BE2C (cell line): ENCODE measurements around the gene ADGRV1.

Experiments
- DNase-seq: peaks from one replicate; pipeline ENCODE4 v3.0.0-alpha.2; 2020
- H3K27me3 ChIP-seq: fragments of 250-450 bp; sonication (Bioruptor Pico); 2 replicates; pipeline ENCODE4 v1.5.1; 2020; ENCODE audit warnings: mild to moderate bottlenecking
- H3K36me3 ChIP-seq: fragments of 250-450 bp; sonication (Bioruptor Pico); 2 replicates; pipeline ENCODE4 v1.5.1; 2020; ENCODE audit warnings: mild to moderate bottlenecking
- H3K4me1 ChIP-seq: fragments of 250-450 bp; sonication (Bioruptor Pico); 2 replicates; pipeline ENCODE4 v1.5.1; 2020
- H3K4me3 ChIP-seq: 2 replicates; pipeline ENCODE4 v1.5.1; 2011; ENCODE audit warnings: low read depth, low read length
- H3K9me3 ChIP-seq: fragments of 250-450 bp; sonication (Bioruptor Pico); 2 replicates; pipeline ENCODE4 v1.5.1; 2020
- TF ChIP-seq, protein P1 (sequence below): IDR thresholded peaks from 2 replicates; pipeline ENCODE4 v1.5.1; 2012; ENCODE audit warnings: mild to moderate bottlenecking, low read depth, low read length

ADGRV1 gene

DNA sequence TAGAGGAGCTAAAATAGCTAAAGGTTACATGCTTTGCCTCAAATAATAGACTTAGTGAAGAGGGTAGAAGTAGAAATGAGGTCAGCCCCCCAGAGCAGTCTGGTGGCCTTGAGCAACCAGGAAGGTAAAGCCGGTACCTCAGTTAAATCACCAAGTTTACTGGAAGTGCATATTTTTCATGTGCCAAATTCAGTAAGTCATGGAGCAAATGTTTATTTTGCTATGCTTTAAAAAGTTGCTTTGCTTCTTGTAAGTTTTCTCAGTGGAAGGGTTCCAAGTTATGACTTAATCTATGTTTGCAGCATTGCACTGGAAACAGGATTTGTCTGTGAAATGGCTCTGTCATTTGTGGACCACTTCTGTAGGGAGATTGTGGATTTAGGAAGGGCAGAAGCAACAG, 567.9 kb downstream of the ADGRV1 start:
- Histone ChIP-seq H3K27me3 (no peaks in the 10 kb centered on the region), H3K36me3 (no peaks in the 10 kb centered on the region), H3K4me1 (peaks cover 9% of the 10 kb centered on the region), H3K9me3 (no peaks in the 10 kb centered on the region), H3K4me3 (no peak overlapping the region)
- TF ChIP-seq, protein P1, sequence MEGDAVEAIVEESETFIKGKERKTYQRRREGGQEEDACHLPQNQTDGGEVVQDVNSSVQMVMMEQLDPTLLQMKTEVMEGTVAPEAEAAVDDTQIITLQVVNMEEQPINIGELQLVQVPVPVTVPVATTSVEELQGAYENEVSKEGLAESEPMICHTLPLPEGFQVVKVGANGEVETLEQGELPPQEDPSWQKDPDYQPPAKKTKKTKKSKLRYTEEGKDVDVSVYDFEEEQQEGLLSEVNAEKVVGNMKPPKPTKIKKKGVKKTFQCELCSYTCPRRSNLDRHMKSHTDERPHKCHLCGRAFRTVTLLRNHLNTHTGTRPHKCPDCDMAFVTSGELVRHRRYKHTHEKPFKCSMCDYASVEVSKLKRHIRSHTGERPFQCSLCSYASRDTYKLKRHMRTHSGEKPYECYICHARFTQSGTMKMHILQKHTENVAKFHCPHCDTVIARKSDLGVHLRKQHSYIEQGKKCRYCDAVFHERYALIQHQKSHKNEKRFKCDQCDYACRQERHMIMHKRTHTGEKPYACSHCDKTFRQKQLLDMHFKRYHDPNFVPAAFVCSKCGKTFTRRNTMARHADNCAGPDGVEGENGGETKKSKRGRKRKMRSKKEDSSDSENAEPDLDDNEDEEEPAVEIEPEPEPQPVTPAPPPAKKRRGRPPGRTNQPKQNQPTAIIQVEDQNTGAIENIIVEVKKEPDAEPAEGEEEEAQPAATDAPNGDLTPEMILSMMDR: no peak
- DNase-seq: no peak

DNA sequence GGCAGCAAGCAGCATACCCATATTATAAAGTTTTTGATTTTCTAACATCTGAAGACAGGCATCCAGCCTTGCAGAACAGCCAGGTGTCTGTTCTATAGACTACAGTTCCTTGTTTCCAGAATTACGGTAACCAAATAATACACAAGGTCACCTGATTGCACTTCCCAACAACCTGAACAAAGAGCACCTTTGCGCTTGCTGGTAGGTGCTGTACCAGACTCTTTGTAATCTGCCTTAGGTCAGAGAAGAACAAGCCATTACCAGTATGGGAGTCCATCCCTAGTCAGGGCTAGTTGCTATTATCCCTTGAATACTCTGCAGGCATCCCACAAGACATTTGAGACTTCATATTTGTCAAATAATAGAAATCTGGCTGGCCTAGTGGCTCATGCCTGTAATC, 568.3 kb downstream of the ADGRV1 start:
- Histone ChIP-seq H3K4me3 (no peak overlapping the region), H3K9me3 (no peaks in the 10 kb centered on the region), H3K36me3 (no peaks in the 10 kb centered on the region), H3K27me3 (no peaks in the 10 kb centered on the region), H3K4me1 (peaks cover 9% of the 10 kb centered on the region)
- TF ChIP-seq, protein P1: no peak
- no peak for DNase-seq

DNA sequence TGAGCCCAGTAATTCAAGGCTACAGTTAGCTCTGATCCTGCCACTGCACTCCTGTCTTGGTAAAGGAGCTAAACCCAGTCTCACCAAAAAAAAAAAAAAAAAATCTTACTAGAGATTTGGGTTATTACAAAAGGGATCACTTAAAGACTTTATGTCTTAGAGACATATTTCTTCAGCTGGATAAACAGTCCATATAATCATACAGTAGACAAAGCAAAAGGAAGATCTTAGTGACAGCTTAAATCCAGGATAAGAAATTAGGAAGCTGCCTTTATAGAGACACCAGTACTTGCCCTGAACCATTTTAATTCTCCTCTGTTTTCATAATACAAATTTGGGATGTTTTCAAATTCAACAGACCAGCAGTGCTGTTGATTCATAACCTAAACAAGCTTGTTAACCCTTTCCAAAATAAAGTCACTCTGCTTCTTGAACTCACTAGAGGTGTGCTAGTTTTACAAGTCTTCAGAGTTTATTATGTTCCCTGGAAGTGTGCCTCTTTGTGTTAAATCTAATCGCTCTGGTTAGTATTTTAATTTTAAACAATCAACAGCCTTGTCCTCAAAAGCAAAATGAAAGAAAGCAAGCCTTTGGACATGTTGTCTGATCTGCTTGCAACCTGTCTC, 569.0 kb downstream of the ADGRV1 start:
- no peaks in the 10 kb centered on the region for H3K9me3 ChIP-seq
- H3K4me1 ChIP-seq: peaks cover 9% of the 10 kb centered on the region
- no peaks in the 10 kb centered on the region for H3K27me3 ChIP-seq
- no peaks in the 10 kb centered on the region for H3K36me3 ChIP-seq
- no peak for DNase-seq
- TF ChIP-seq, protein P1: no peak
- H3K4me3 ChIP-seq: no peak overlapping the region

DNA sequence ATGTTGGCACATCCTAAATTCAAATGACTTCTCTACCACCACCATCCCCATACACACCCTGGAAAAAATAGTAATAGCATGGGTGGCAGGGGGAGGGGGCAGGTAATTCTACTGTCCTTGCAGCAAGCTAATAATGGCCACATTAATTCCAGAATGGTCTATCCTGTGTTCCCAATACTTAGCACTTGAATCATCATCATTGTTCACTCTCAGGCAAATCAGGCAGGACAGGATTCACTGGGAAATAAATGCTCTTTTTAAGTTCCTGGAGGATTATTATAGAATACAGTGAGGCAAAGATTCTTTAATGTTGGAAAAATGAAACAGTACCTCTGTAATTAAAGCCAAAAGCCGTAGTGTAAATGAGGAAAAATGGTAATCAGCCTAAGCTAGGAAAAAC, 570.0 kb downstream of the ADGRV1 start:
- H3K4me3 ChIP-seq: no peak overlapping the region
- no peaks in the 10 kb centered on the region for H3K4me1 ChIP-seq
- no peak for DNase-seq
- TF ChIP-seq, protein P1: no peak
- H3K27me3 ChIP-seq: no peaks in the 10 kb centered on the region
- H3K36me3 ChIP-seq: no peaks in the 10 kb centered on the region
- no peaks in the 10 kb centered on the region for H3K9me3 ChIP-seq

DNA sequence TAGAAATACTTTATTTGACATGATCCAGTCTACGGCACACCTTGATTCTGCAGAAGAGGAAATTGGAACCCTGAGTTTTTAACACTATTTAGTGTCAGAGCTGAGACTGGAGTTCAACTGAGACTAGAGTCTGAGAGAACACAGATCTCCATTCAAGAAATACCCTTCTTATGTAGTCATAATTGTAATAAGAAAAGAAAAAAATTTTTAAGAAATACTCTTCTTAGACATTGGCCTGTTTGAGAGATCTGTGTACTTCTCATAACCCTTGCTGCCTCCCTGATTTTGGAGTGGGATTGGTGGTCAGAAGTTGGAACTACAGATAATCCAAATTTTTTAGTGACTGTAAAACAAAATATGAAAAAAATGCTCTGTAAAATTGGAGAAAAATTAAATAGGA, 571.2 kb downstream of the ADGRV1 start:
- Histone ChIP-seq H3K9me3 (no peaks in the 10 kb centered on the region), H3K4me1 (no peaks in the 10 kb centered on the region), H3K36me3 (no peaks in the 10 kb centered on the region), H3K27me3 (no peaks in the 10 kb centered on the region), H3K4me3 (no peak overlapping the region)
- DNase-seq: no peak
- TF ChIP-seq, protein P1: no peak

DNA sequence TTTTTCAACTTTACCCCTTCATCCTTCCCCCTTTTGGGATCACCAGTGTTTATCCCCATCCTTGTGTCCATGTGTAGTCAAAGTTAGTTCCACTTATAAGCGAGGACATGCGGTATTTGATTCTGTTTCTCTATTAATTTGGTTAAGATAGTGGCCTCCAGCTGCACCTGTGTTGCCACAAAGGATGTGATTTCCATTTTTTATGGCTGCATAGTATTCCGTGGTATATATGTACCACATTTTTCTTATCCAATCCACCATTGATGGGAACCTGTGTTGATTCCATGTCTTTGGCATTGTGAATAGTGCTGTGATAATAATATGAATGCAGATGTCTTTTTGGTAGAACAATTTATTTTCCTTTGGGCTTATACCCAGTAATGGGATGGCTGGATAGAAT, 572.2 kb downstream of the ADGRV1 start:
- no peaks in the 10 kb centered on the region for H3K36me3 ChIP-seq
- no peak overlapping the region for H3K4me3 ChIP-seq
- no peak for DNase-seq
- no peaks in the 10 kb centered on the region for H3K4me1 ChIP-seq
- TF ChIP-seq, protein P1: no peak
- H3K9me3 ChIP-seq: no peaks in the 10 kb centered on the region
- no peaks in the 10 kb centered on the region for H3K27me3 ChIP-seq
